Fibroblast of lung (primary cell): ENCODE data around the gene EPHB3. TPM values are rescaled to one million over a fixed set of nuclear protein-coding genes. Genes with fewer than 3 reads are reported as not detected.

ENCODE experiments used
- DNase-seq, 2 donors: peaks; one replicate each; pipeline versions ENCODE4 v3.0.0 to v3.0.0-alpha.2; 2010; ENCODE audit warnings: low read depth in 2 of 2
- H2AFZ ChIP-seq: 2 replicates; pipeline ENCODE4 v1.5.1; 2012; ENCODE audit warnings: low read length, control low read depth, inconsistent platforms
- H3K27ac ChIP-seq: 2 replicates; pipeline ENCODE4 v1.5.1; 2011; ENCODE audit warnings: low read length, control low read depth; ENCODE audit not compliant: insufficient read depth
- H3K27me3 ChIP-seq: 2 replicates; pipeline ENCODE4 v1.5.1; 2011; ENCODE audit warnings: mild to moderate bottlenecking, low read length; ENCODE audit not compliant: control insufficient read depth, insufficient read depth
- H3K36me3 ChIP-seq: 2 replicates; pipeline ENCODE4 v1.5.1; 2011; ENCODE audit warnings: low read length; ENCODE audit not compliant: control insufficient read depth, insufficient read depth
- H3K4me1 ChIP-seq: 2 replicates; pipeline ENCODE4 v1.5.1; 2011; ENCODE audit warnings: low read length; ENCODE audit not compliant: control insufficient read depth, insufficient read depth; ENCODE audit errors: extremely low read depth
- H3K4me2 ChIP-seq: 2 replicates; pipeline ENCODE4 v1.5.1; 2011; ENCODE audit warnings: low read length, control low read depth; ENCODE audit not compliant: insufficient read depth; ENCODE audit errors: extremely low read depth
- H3K4me3 ChIP-seq, 4 experiments: fragments of 200-600 bp in 1 of 4; sonication (generic) in 1 of 4; replicated peaks in 1 of 4; 2 replicates each; pipeline ENCODE4 v1.5.1; 2011 to 2016; ENCODE audit warnings: low read length in 4 of 4, low read depth in 3 of 4, mild to moderate bottlenecking in 3 of 4, control low read depth in 2 of 4, inconsistent platforms in 1 of 4, mixed read lengths in 1 of 4; ENCODE audit not compliant: insufficient read depth in 1 of 4; ENCODE audit errors: control extremely low read depth in 1 of 4
- H3K79me2 ChIP-seq: 2 replicates; pipeline ENCODE4 v1.5.1; 2012; ENCODE audit warnings: mild to moderate bottlenecking, low read length, inconsistent platforms; ENCODE audit not compliant: control insufficient read depth, insufficient read depth
- H3K9ac ChIP-seq: 2 replicates; pipeline ENCODE4 v1.5.1; 2011; ENCODE audit warnings: mild to moderate bottlenecking, low read length, control low read depth; ENCODE audit not compliant: insufficient read depth
- H3K9me3 ChIP-seq: 2 replicates; pipeline ENCODE4 v1.5.1; 2012; ENCODE audit warnings: low read depth, low read length; ENCODE audit not compliant: control insufficient read depth, insufficient read depth
- H4K20me1 ChIP-seq: 2 replicates; pipeline ENCODE4 v1.5.1; 2011; ENCODE audit warnings: low read length; ENCODE audit not compliant: control insufficient read depth, insufficient read depth; ENCODE audit errors: extremely low read depth
- EZH2 ChIP-seq: IDR thresholded peaks from 2 replicates; pipeline ENCODE4 v1.5.1; 2012; ENCODE audit warnings: low read length, control low read depth, mild to moderate bottlenecking; ENCODE audit errors: missing control alignments
- polyA plus RNA-seq, 2 donors: library from polyadenylated mRNA; depleted of rRNA in 1 of 2; stranded (reverse) in 1 of 2; unstranded in 1 of 2; fragments of >200 nt; gene quantifications; 2 replicates each; pipeline ENCODE4 v1.2.1, GENCODE V29; 2011 to 2012; ENCODE audit warnings: missing spikeins in 1 of 2
- total RNA-seq: library from RNA; depleted of rRNA; stranded (reverse); fragments of >200 nt; gene quantifications from 2 replicates; pipeline ENCODE4 v1.2.1, GENCODE V29; 2014
- TF ChIP-seq, protein P1 (sequence below), 2 donors: IDR thresholded peaks in 1 of 2; conservative IDR thresholded peaks in 1 of 2; 1 replicate in 1 of 2; 2 replicates in 1 of 2; pipeline ENCODE4 v1.5.1; 2011 to 2012; ENCODE audit warnings: low read length in 2 of 2, control low read depth in 1 of 2, inconsistent platforms in 1 of 2, low read depth in 1 of 2, mild to moderate bottlenecking in 1 of 2

The EPHB3 gene
- total and polyA plus RNA-seq, 2 donors (not counting 1 experiment from before 2014, with no cell fraction given): 1.6 to 7.6 TPM

- no peak for TF ChIP-seq EZH2
- TF ChIP-seq, protein P1, sequence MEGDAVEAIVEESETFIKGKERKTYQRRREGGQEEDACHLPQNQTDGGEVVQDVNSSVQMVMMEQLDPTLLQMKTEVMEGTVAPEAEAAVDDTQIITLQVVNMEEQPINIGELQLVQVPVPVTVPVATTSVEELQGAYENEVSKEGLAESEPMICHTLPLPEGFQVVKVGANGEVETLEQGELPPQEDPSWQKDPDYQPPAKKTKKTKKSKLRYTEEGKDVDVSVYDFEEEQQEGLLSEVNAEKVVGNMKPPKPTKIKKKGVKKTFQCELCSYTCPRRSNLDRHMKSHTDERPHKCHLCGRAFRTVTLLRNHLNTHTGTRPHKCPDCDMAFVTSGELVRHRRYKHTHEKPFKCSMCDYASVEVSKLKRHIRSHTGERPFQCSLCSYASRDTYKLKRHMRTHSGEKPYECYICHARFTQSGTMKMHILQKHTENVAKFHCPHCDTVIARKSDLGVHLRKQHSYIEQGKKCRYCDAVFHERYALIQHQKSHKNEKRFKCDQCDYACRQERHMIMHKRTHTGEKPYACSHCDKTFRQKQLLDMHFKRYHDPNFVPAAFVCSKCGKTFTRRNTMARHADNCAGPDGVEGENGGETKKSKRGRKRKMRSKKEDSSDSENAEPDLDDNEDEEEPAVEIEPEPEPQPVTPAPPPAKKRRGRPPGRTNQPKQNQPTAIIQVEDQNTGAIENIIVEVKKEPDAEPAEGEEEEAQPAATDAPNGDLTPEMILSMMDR (conservative IDR thresholded peaks at IDR 0.05 in 1 of 2, IDR thresholded peaks at IDR 0.05 in 1 of 2; ENCODE audit: low read depth in 1 of 2, low read length in 2 of 2): no peak
Observed at GRCh38 chr3:184608209-184608608, 46.6 kb downstream of the EPHB3 start.

DNA sequence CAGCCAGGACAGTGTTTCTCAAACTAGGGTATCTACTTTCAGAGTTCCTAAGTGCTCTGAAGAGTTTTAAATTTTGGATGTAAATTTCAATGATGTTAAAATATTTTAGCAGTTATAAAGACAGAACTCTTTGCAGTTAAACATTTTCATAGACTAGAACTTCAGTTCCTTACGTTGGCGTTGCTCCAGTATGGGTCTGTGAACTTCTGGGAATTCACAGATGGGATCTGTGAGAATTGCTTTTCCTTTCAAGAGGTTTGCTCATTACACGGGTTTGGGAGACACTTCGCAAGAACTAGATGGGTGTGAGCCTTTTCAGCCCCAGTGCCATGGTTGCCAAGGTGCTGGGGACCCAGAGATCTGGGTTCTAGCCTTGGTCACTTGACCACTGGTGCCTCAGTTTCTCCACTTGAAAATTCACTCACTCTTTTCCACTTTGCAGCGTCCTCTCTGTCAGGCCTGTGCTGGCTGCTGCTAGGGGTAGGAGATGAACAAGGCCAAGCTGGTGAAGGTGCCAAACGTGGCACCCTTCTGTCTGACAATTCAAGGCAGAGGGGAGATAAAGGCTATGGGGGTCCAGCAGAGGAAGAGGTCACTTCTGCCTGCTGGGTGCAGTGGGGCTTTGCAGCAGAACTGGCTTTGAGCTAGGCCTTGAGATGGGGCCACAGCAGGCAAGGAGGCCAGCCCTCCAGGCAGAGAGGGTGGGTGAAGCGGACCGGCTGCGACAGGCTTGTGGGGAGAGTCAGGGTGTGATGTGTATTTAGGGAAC lies 48.1 kb downstream of the EPHB3 start:
- no peak for TF ChIP-seq EZH2
- TF ChIP-seq, protein P1 (conservative IDR thresholded peaks at IDR 0.05 in 1 of 2, IDR thresholded peaks at IDR 0.05 in 1 of 2; ENCODE audit: low read depth in 1 of 2, low read length in 2 of 2): no peak
- no peaks in the 10 kb centered on the region for H3K4me1 ChIP-seq
- no peaks in the 10 kb centered on the region for H4K20me1 ChIP-seq
- no peaks in the 10 kb centered on the region for H3K79me2 ChIP-seq
- no peak overlapping the region for H3K9ac ChIP-seq
- no peak for DNase-seq
- H3K4me2 ChIP-seq: no peak overlapping the region
- peaks cover 10% of the 10 kb centered on the region for H3K27me3 ChIP-seq
- no peaks in the 10 kb centered on the region for H3K36me3 ChIP-seq
- H3K27ac ChIP-seq: no peak overlapping the region
- no peak overlapping the region for H3K4me3 ChIP-seq
- H2AFZ ChIP-seq: no peak overlapping the region
- H3K9me3 ChIP-seq: no peaks in the 10 kb centered on the region

More at GRCh38 chr3:184608209-184608608, 46.6 kb downstream of the EPHB3 start:
- Histone ChIP-seq H3K36me3 (no peaks in the 10 kb centered on the region), H3K27ac (no peak overlapping the region), H3K4me3 (no peak overlapping the region), H3K9ac (no peak overlapping the region), H3K4me2 (no peak overlapping the region), H4K20me1 (no peaks in the 10 kb centered on the region), H3K9me3 (no peaks in the 10 kb centered on the region), H2AFZ (no peak overlapping the region), H3K27me3 (peaks cover 23% of the 10 kb centered on the region), H3K79me2 (no peaks in the 10 kb centered on the region), H3K4me1 (no peaks in the 10 kb centered on the region)
- DNase-seq: no peak

DNA sequence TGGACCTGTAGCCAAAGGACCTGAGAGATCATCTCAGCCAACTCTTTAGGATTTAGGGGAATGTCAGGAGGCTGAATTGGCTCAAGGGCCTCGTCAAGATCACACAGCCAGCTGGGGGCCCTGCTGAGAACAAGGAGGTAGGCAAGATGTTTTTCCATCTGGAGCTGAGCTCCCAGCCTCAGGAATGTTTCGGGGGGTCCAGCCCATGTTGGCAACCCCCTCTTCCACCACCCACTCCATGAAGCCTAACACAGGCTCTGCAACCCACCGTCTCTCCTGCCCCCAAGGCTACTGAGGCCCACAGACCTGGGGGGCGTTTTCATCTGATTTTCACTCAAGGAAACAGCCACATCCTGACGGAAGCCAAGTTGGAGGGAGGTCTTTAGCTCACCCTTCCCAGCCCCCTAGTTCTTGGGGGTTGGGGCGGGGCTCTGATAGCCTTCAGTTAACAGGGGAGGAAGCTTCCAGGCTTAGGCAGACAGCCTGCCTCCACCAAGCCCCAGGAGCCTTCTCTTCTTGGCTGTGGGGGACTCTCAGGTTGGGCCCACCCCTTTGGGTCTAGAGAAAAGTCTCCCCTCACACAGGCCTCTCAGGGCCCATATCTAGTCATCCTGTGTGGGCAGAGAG lies 48.8 kb downstream of the EPHB3 start:
- Histone ChIP-seq H3K9me3 (no peaks in the 10 kb centered on the region), H3K27me3 (peaks cover 3% of the 10 kb centered on the region), H3K36me3 (no peaks in the 10 kb centered on the region), H3K4me1 (no peaks in the 10 kb centered on the region), H3K79me2 (no peaks in the 10 kb centered on the region), H3K9ac (no peak overlapping the region), H2AFZ (no peak overlapping the region), H3K4me3 (no peak overlapping the region), H3K4me2 (no peak overlapping the region), H4K20me1 (no peaks in the 10 kb centered on the region), H3K27ac (no peak overlapping the region)
- TF ChIP-seq EZH2: no peak
- TF ChIP-seq, protein P1 (conservative IDR thresholded peaks at IDR 0.05 in 1 of 2, IDR thresholded peaks at IDR 0.05 in 1 of 2; ENCODE audit: low read depth in 1 of 2, low read length in 2 of 2): no peak
- DNase-seq: no peak
